Measurements from ENCODE around the gene MLIP. TPM values are rescaled to one million over a fixed set of nuclear protein-coding genes. Genes with fewer than 3 reads are reported as not detected.

MLIP gene
- total and polyA plus RNA-seq, 2 of the 8 experiments (the other 6 are each of a cell fraction or from before 2014, with no cell fraction given), result not detected

- H3K9ac ChIP-seq (replicated peaks in 1 of 4; ENCODE audit: extremely low read depth in 1 of 4, low read depth in 3 of 4, low read length in 3 of 4), result no peak overlapping the region
- no peaks in the 10 kb centered on the region for H3K9me3 ChIP-seq (ENCODE audit: insufficient read depth in 2 of 2, low read depth in 1 of 2, low read length in 1 of 2)
- H3K23ac ChIP-seq (ENCODE audit: insufficient read length), result no peak overlapping the region
- H2AK5ac ChIP-seq (ENCODE audit: low read depth, low read length), result no peak overlapping the region
- no peak overlapping the region for H4K91ac ChIP-seq (replicated peaks; ENCODE audit: insufficient read length, low read length)
- POLR2A ChIA-PET (ENCODE audit: partially characterized antibody), result no interaction called here
- H3K23me2 ChIP-seq (ENCODE audit: low read depth, low read length), result no peaks in the 10 kb centered on the region
- no peak overlapping the region for H3K4me3 ChIP-seq (ENCODE audit: extremely low read depth in 1 of 4, insufficient read depth in 2 of 4, low read depth in 3 of 4, low read length in 4 of 4)
- no peaks in the 10 kb centered on the region for H3K27me3 ChIP-seq (replicated peaks in 1 of 4; ENCODE audit: control insufficient read depth in 3 of 4, extremely low read depth in 1 of 4, insufficient read depth in 3 of 4, low read length in 3 of 4)
- no peak overlapping the region for H4K8ac ChIP-seq (ENCODE audit: extremely low read depth, insufficient read depth, low read length)
- no peak overlapping the region for H3K18ac ChIP-seq (ENCODE audit: extremely low read depth, low read length)
- no peak overlapping the region for H2AFZ ChIP-seq (ENCODE audit: low read length)
- no peak overlapping the region for H3K27ac ChIP-seq (ENCODE audit: low read depth, low read length)
- no peak for FAIRE-seq
- no peaks in the 10 kb centered on the region for H4K20me1 ChIP-seq (replicated peaks in 1 of 2; ENCODE audit: control insufficient read depth in 1 of 2, insufficient read depth in 2 of 2, low read length in 2 of 2)
- H3K79me1 ChIP-seq (ENCODE audit: low read depth, low read length), result no peaks in the 10 kb centered on the region
- CTCF ChIA-PET (ENCODE audit: partially characterized antibody), result no interaction called here
- no peak overlapping the region for H2BK120ac ChIP-seq (replicated peaks; ENCODE audit: low read depth, low read length)
- no peak overlapping the region for H4K5ac ChIP-seq (ENCODE audit: insufficient read length, low read depth, low read length)
- H3K36me3 ChIP-seq (ENCODE audit: control insufficient read depth in 2 of 4, insufficient read depth in 4 of 4, low read length in 3 of 4), result no peaks in the 10 kb centered on the region
- DNase-seq (ENCODE audit: low read depth in 1 of 2, low spot score in 2 of 2), result no peak
- no peaks in the 10 kb centered on the region for H3K4me1 ChIP-seq (replicated peaks in 1 of 4; ENCODE audit: control insufficient read depth in 3 of 4, insufficient read depth in 4 of 4, low read length in 3 of 4)
- no peaks in the 10 kb centered on the region for H3K79me2 ChIP-seq (ENCODE audit: control insufficient read depth in 1 of 2, insufficient read depth in 2 of 2, low read length in 2 of 2)
- H3K4me2 ChIP-seq (ENCODE audit: insufficient read depth in 1 of 2, low read depth in 2 of 2, low read length in 2 of 2), result no peak overlapping the region
- no peak overlapping the region for H2BK12ac ChIP-seq (ENCODE audit: low read depth, low read length)
- no peak overlapping the region for H2BK5ac ChIP-seq (ENCODE audit: low read depth, low read length)
- H3K56ac ChIP-seq (replicated peaks; ENCODE audit: insufficient read length, low read depth, low read length), result no peak overlapping the region
- H2BK15ac ChIP-seq (ENCODE audit: low read length), result no peak overlapping the region
- no peak overlapping the region for H3K4ac ChIP-seq (replicated peaks; ENCODE audit: insufficient read length, low read depth, low read length)
- H3K14ac ChIP-seq (ENCODE audit: insufficient read length), result no peak overlapping the region
- H2BK20ac ChIP-seq (ENCODE audit: low read length), result no peak overlapping the region
- TF ChIP-seq BCL11A (IDR thresholded peaks at IDR 0.05; ENCODE audit: low read depth in 2 of 2, low read length in 2 of 2) (no peak), CHD7 (IDR thresholded peaks at IDR 0.05; ENCODE audit: insufficient replicate concordance, low read length) (no peak)
These were observed 29.6 kb downstream of the MLIP start for GRCh38 chr6:54140811-54141210.
